ENCODE data around the gene DENND1C. TPM values are rescaled to one million over a fixed set of nuclear protein-coding genes. Genes with fewer than 3 reads are reported as not detected.
A peak's percentile ranks its signal among the peaks of the same experiment; 100 is the strongest.
"Not testable (repeated sequence)": the region's sequence is repeated elsewhere in the genome, so short reads cannot be mapped to it uniquely, and the experiment has no call there.

The DENND1C gene
- polyA plus RNA-seq, 1 donor = 36.7 TPM

DNA sequence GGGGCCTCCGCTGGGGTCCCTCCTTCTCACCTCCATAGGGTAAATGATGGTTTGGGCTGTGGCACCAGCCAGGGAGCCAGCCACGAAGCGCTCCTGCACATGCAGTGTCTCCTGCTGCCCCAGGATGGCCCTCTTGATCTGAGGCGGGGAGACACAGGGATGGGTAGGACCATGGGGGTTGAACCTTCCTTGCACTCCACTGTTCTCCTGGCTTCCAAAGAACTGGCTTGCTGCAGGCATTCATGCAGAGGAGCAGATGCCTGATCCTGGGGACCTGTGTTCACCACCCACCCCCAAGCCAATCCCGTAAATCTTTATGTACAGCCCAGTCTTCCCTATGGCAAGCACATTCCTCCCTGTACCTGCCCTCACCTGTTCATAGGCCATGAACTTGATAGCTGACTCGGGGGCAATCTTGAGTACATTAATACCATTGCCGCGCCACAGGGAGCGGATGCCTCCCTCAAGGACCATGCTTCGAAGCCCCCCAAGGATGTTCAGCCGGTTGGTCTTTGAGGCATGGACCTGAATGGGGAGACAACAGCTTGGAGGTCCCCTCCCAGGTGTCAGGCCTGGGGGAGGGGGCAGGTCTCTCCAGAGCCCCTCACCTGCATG, 27.5 kb downstream of the DENND1C start:
- no peak for DNase-seq

DNA sequence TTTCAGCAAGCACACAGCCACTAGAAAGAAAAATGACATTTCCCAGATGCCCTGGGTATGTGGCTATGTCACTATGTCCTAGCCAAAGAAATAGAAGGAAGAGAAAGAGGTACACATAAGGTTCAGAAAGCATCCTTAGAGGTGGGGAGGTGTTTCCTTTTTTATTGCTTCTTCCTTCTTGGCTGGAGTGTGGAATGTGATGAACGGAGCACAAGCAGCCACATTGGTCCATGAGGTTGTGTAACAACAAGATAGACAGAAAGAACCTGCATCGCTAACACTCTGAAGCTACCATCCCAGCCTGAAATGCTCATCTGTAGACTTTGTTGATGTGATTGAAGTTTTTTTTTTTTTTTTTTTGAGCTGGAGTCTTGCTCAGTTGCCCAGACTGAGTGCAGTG, 28.7 kb downstream of the DENND1C start:
- no peak for DNase-seq

DNA sequence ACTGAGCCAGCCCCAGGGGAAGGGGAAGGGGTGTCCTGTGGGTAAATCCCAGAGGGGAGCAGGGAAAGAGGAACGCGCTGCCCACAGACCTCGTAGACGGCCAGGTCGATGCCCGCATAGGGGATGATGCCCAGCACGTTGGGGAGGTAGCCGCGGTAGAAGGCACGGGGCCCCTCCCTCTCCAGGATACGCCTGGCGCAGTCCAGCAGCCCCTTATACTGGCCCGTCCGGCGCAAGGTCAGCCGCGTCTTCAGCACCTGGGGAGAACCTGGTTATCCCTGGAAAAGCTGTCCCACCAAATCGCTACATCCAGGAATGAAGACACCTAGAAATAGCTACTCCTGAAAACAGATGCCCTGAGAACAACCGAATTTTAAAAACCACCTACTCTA, 29.4 kb downstream of the DENND1C start:
- DNase-seq = no peak

DNA sequence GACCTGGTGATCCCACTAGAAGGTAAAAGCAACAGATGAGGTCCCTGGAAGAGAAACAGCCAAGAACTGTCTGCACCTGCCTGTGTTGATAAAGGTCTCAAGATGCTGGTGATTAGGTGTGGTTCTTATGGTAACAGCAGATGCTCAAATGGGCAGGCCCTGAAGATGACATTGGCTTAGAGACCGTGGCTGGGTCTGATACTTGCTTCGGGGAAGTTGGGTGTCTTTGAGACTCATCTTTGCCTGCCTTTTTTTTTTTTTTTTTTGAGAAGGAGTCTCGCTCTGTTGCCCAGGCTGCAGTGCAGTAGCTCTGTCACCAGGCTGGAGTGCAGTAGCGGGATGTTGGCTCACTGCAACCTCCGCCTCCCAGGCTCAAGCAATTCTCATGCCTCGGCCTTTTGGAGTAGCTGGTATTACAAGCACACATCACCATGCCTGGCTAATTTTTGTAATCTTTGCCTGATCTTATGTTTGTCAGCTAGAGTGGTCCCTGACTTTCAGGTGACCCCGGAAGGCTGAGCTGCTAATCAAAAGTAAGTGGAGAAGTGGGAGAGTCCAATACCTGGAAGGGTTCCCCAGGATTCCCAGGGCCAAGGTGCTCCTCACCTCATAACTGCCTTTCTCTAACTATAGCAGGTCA, 29.9 kb downstream of the DENND1C start:
- no peak for DNase-seq

DNA sequence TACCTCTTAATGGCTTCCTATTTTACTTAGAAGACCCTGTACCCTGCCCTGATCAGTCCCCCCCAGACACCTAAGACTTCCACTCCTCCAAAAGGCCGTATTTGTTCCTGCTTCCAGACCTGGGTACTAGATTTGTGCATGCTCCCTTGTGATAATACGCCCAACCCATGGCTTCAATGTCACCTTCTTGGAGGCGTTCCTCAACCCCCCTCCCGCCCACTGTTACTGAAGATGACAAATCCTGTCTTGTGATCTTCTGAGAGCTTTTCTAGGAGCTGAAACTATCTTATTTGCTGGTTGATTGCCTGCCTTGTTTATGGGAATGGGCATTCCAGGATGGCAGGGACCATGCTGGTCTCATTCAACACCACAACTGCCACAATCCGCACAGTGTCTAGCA, 31.4 kb downstream of the DENND1C start:
- DNase-seq = no peak

DNA sequence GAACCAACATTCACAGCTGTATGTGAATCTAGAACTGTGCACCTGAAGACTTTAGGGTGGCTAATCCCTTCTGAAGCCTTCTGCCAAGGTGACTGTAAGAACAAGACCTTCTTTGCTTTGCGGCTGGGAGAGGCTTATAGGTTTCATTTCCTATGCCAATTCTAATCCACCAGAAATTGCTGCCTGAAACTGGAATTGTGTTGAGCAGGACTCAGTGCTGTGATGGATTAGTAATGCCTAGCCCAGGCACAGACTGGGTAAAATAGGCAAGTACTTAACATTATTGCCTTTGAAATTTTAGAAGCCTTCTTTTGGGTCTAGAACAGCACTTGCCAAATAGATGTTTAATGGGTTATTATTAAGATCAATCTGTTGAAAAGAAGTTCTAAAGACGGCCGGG, 33.5 kb downstream of the DENND1C start:
- no peak for DNase-seq

DNA sequence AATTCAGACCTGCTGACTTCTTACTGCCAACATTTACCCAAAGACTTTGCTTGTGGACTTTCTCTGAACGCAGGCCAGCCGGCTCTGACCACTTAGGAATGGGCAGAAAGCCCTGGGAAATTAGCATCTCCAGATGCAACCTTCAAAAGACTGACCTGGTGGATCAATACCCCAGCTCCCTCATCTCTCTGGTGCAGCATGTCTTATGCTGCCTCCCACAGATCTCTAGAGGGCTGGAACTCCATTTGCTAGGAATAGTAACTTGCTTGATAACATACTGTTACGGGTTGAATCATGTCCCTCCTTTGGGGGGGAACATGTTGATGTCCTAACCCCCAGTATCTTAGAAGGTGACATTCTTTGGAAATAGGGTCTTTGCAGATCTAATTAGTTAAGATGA, 35.1 kb downstream of the DENND1C start:
- DNase-seq = no peak

DNA sequence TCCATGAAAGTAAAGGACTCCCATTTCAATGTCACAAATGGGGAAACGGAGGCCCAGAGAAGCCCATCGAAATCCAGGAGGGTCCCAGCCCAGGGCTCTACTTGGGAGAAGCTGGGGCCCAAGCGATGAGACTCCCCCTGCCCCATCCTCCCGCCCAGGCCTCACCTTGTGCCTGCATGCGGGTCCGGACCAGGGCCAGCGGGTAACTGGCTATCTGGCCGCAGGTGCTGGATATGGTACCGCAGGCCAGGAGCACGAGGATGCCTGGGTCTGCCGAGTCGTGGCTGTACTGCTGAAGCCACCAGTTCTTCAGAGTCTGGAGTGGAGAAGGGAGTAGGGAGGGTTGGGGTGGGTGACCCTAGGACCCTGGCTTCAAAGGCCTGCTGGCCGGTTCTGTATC, 37.6 kb downstream of the DENND1C start:
- no peak for DNase-seq

DNA sequence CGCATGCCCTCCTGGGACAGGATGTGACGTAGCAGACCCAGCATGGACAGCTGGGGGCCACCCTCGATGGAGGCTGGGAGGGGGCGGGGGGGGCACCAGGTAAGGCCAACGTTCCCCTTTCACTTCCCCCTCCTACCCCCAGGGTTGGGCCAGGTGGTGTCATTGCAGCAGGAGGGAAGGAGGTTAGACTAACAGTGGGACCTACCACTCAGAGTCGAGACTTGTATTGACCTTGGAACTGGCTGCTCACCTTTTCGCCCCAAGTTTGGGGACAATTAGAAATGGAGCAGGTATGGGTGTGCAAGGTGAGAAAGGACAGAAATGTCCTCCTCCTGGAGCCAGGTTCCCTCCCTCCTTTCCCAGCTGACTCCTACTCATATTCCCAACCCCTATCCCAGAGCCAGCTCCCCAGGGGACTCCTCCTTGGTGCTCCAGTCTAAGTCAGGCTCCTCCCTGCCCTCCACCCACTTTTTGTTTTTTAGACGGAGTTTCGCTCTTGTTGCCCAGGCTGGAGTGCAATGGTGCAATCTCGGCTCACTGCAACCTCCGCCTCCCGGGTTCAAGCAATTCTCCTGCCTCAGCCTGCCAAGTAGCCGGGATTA, 39.4 kb downstream of the DENND1C start:
- DNase-seq = no peak

DNA sequence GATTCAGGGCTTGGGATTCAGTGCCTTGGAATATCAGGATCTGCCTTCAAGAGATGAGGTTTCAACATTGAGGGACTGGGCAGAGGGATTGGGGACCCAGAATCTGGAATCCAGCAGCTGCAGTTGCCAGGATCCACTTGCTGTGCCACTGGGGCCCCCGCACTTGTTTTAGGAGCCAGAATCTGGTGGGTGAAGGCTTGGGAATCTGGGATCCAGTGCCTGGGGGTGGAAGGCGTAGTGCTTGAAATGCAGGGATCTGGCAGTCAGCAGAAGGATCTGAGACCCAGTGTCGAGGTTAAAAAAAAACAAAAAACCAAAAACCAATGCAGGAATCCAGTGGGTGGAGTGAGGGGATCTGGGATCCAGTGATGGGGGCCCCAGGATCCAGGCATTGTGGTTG, 40.7 kb downstream of the DENND1C start:
- DNase-seq = no peak

DNA sequence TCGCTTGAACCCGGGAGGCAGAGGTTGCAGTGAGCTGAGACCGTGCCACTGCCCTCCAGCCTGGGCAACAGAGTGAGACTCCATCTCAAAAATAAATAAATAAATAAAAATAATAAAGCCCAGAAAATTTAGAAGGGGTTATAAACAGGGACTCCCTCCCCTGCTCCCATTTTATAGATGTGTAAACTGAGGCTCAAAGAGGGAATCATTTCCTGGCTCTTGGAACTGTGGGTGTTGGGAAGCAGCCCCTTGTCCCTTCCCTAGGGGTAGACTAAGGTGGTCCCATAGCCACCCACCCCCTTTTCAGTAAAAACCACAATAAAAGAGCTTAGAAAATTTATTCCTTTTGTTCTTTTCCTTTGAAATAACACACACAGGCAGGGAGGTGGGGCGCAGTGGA, 41.8 kb downstream of the DENND1C start:
- no peak for DNase-seq

DNA sequence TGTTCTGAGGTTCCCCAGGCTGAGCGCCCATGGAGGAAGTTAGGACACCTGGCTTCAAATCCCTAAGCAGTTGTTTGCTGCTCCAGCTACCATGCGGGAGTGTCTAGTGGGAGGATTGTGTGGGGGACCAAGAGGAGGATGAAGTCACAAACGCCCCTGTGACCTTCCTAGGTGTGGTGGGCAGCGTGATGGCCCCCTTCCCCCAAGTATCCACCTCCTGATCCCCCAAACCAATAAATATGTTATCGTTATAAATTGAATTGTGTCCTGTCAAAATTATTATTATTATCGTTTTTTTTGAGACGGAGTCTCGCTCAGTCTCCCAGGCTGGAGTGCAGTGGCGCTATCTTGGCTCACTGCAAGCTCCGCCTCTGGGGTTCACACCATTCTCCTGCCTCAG, 47.9 kb downstream of the DENND1C start, which contains the start of gene SLC25A41:
SLC25A41 (minus strand) TSS at position 101 of the 400 bp plus-strand sequence; CDS start at position 31, 70 bp downstream.
- DNase-seq = no peak

DNA sequence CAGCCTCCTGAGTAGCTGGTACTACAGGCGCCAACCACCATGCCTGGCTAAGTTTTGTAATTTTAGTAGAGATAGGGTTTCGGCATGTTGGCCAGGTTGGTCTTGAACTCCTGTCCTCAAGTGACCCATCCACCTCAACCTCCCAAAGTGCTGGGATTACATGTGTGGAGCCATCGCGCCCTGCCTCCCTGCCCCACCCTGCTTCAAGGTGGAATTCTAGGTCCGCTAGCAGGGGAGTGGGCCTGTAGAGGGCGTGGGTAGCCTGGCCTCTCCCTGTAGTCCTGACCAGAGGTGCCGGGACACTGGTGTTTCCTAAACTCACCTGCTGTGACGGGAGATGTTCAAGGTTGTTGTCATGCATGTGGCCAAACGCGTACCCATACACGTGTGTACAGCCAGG, 48.4 kb downstream of the DENND1C start:
- DNase-seq = no peak

DNA sequence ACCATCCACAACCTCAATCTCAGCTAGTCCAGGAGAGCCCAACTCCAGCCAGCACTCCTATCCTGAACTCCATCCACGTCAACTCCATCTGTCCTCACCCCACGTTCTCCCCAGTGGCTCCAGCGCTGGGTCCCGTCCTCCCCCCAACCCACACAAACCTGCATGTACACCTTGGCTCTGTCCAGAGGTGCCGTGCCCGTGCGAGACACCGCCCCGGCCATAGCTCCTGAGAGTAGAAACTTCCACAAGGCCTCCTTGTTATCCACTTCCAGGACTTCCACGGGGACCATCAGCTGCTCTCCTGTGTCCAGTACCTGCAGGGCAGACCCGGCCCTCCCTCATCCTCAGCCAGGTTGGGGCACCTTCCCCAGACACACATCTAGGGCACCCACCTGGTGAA, 49.7 kb downstream of the DENND1C start:
- no peak for DNase-seq

DNA sequence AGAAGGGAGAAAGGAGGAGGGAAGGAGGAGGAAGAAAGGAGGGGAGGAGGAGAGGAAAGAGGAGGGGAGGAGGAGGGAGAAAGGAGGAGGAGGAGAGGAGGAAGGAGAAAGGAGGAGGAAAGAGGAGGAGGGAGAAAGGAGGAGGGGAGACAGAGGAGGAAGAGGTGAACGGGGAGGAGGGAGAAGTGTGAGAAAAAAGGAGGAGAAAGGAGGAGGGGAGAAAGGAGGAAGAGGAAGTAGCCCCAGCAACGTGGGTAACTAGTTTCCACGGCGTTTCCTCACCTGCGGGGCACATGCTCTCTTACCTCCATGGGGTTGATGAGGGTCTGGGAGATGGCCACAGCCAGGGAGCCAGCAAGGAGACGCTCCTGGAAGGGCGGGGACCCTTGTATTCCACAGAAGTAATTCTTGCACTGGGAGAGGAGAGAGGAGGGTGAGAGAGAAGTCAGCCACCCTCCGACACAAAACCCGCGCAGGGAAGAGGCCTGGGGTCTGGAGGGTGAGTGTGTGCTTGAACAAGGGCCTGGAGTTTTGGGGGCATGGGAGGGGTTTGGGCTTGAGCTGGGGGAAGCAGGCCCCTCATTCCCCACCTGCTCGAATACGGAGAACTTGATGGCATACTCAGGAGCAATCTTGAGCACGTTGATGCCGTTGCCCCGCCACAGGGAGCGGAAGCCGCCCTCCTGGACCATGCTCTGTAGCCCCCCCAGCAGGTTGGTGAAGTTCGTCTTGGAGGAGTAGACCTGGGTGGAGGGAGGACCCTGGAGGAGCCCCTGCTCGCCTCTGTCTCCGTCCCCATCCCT, 52.0 kb downstream of the DENND1C start:
- no peak for DNase-seq

DNA sequence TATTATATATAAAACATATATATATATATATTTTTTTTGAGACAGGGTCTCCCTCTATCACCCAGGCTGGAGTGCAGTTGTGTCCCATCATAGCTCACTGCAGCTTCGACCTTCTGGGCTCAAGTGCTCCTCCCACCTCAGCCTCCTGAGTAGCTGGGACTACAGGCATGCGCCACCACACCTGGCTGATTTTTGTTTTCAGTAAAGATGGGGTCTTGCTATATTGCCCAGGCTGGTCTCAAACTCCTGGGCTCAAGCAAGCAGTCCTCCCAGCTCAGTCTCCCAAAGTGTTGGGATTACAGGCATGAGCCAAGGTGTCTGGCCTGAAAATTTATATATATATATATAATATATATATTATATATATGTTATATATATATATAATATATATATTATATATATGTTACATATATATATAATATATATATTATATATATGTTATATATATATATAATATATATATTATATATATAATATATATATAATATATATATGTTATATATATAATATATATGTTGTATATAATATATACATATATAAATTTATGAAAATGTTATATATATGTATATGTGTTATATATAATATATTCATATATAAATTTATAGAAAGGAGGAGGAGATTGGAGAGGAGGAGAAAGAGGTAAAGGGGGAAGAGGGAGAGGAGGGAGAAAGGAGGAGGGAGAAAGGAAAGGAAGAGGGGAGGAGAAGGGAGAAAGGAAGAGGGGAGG, 52.7 kb downstream of the DENND1C start:
- DNase-seq = not testable (repeated sequence)

DNA sequence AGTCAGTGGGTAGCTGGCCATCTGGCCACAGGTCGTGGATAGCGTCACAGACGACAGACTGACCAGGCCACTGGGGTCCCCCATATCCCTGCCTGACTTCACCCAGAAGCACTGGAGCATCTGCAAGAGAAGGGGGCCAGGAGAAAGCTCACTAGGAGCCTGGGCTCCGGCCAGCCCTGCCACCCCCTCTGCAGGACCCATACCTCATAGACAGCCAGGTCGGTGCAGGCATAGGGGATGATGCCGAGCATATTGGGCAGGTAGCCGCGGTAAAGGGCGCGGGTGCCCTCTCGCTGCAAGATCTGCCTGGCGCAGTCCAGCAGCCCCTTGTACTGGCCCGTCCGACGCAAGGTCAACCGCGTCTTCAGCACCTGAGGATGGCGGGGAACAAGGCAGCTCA, 54.5 kb downstream of the DENND1C start:
- DNase-seq = no peak

DNA sequence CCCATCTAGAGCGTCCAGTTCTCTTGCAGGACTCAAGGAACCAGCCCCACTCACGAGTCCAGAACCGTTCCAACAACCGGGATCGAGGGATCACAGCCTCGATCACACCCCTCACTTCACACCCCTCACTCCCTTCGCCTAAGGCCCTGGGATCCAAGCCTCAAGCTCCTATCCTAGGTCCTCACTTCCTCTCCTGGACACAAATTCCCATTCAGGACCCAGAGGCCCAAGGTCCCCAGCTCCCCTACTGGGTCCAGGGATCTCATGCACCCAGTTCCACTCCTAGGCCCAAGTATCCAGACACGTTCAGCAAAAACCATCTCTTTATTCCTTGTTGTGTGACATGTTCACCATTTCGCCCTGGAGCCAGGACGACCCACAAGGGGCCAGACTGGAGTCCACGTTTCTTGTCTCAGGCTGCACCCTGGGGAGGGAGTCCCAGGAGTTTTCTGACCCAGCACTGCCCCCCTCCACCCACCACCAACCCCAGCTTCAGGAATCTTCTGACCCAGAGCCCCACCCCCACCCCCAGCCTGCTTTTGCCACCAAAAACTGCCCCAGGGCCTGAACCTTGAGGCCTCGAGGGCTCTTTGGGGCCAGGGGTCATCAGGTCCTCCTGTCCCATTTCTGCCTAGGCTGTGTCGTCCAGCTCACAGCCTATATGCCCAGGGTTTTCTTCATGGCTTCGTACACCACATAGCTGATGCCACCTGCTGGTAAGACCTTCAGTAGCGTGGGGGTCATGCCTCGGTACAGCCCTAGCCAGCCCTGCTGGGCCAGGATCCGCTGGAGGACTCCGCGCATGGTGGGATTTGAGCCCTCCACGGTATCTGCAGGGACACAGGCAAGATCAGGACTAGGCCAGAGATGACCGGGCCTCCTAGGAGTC, 55.6 kb downstream of the DENND1C start:
- DNase-seq = no peak

DNA sequence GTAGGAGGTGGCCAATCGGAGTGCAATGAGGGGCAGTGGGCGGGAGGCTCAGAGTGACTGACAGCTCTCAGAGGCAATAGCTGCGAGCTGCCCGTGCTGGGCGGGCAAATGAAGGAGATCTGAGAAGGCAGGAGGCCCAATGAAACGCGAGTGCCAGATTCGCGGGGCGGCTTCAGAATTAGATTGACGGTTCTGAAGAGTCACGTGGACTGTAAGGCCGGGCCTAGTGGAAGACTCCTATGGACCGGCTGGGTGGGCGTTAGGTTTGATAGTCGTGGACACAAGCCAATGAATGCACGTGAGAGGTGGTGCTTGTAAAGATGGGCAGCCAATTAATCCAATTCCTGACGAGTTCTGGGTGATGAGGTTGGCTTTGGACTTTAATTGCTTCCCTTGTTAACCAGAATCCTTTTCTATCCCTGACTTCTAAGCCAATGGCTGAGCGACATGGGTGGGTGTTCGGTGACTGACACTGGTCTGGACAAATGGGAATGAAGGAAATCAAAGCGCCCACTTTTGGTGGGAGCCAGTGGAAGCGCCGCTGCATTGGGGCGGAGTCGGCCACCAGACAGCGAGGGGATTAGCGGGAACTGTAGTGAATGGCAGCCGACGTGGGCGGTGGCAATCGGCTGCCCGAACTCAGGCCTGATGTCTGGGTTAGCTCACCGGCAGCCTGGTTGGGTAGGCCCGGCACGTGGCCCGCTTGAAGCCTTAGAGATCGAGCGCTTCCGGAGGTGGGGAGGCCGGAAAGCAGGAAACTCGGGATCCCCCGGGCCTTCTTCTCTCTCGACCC, 56.5 kb downstream of the DENND1C start:
- peak; percentile 100 for DNase-seq

DNA sequence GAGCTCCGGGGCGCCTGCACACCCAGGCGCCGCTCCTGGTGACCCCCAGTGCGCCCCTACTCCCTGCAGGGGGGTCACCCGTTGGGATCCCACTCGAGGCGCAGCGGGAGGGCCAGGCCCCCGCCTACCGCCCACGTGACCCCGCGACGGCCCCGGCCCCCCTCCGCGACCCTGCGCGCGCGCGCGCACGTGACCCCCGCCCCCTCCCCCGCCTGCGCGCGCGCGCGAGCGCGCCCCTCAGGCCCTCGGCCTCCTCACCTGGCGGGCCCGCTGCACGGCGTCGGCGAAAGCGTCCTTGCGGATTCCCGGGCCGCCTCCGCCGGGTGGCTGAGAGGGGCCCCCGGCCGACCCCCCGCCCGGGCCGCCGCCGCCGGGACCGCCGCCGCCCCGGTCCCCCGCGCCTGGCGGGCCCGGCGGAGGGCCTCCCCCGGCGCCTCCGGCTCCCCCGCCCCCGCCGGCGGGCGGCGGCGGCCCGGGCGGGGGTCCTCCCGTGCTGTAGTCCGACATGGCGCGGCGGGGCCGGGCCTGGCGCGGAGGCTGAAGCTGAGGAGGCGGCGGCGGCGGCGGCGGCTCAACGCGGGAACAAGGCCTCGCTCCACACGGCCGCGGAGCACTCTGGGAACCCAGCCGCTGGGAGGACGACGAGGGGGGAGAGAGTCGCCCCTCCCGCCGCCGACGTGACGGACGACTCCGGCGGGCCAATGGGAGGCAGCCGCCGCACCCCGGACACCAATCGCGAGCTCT, 57.2 kb downstream of the DENND1C start, which contains the start of gene KHSRP:
KHSRP (minus strand) TSS at position 617 of the 744 bp plus-strand sequence; CDS start at position 507, 110 bp downstream.
- DNase-seq = no peak
